ENCODE measurements around the gene WFDC8.

WFDC8 gene

DNA sequence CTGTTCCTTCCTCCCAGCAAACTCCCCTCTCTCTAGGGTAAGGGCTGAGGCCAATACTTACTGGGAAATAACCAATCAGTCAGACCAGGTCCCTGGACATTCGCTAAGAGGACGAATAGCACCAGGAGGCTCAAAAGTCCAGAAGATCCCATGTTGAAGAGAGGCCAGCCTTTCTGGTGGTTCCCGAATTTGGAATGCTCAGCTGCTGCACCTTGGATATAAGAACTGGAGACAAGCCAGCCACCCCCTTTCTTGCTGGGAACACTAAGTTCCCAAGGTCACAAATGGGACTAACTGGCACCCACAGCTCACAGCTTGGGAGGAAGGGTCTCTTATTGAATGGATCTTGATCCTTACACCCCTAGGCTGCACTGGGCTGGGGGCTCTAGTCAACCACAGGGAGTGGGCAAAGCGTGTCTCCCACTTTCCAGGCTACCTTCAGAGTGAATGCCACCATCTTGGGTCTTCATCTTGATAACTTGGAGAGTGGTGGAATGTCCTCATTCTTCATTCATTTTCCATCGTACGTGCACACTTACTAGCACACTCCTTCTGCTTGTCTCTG is 31.8 kb downstream of the WFDC8 start, which contains the start of gene EPPIN:
EPPIN (minus strand) TSS at position 196 of the 565 bp plus-strand sequence; CDS start at position 152, 44 bp downstream.
- no peak for DNase-seq

DNA sequence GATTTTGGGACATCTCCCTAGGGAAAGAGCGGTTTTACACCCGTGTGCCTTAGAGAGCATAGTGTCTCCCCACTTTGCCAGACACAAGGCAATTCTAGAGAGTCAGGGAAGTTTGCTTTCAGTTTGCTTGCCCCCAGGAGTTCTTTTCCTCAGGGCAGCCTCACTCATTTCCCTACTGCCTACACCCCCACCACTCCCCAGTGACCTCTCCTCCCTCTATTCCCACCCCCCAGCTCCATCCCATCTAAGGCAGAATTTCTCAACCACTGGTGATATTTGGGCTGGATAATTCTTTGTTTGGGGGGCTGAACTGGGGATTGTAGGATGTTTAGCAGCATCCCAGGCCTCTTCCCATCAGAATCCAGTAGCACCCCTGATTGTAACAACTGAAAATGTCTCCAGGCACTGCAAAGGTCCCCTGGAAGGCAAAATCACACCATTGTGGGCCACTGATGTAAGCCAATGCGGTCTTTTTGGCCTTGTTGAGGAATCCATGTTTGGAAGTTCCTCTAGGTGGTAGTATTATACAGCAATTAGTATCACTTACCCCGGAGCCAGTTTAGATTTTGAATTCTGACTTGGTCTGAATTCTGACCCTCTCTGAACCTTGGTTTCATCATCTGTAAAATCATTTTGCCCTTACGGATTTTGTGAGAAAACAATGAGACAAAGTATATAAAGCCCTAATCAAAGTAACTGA is 33.2 kb downstream of the WFDC8 start:
- peak in 1 of 2 experiments; percentile 5 for DNase-seq

DNA sequence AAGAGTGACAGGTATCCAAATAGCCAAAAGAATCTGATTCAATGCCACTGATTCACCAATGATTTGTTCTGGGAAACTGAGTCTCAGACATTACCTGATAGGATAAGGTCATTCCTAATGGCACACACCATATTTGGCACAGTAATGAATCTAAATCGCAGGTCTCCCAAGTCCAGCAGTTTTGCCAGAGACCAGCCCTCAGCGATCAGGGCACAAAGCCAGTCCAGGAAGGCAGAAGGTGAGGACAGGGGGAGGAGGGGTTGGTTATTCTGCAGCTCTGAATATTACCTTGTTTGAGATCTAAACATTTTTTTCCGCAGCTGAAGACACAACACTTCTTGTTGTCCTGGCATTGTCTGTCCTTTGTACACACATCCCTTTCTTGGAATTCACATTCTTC is 33.7 kb downstream of the WFDC8 start:
- DNase-seq: no peak

DNA sequence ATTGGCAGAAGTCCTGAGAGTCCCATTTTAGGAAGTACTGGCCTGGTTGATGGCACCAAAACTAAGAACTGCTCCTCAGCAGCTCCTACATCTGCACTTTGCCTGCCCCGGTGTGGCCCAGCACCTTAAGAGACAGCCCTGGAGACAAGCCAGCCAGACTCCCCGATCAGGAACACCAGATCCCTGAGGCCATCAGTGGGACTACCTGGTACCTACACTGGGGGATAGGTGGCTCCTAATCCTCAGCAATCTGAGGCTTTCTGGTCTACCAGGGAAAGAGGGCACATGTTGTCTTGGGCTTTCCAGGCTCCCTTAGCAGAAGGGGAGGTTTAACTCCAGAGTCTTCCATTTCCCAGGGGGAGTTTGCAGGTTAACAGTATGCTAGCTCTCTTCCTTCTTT is 39.7 kb downstream of the WFDC8 start, which contains the start of gene WFDC6:
WFDC6 (minus strand) TSS at position 101 of the 400 bp plus-strand sequence; CDS start at position 26, 75 bp downstream.
- DNase-seq: no peak

DNA sequence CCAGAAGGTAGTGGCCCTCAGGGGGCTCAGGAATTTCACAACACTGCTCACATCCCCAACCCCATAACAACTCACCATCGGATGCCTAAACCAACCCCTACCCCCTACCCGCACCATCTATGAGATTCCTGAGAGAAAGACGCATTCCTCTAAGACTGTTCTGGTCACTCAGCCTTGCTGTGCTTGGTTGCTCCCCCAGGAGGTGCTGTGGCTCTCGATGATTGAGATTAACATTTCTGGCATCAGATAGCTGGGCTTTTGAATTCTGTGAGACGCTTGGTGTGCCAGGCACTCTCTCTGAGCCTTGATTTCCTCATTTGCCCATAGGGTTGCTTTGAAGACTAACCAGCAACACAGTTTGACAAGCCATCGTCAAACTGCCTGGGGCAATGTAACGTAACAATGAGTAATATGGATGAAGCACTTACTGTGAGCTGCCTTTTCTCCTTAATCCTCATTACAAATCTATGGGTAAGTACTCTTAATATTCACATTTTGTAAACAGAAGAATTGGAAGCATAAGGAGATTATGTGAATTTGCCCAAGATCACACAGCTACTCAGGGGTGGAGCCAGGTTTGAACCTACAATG is 40.8 kb downstream of the WFDC8 start:
- DNase-seq: no peak

DNA sequence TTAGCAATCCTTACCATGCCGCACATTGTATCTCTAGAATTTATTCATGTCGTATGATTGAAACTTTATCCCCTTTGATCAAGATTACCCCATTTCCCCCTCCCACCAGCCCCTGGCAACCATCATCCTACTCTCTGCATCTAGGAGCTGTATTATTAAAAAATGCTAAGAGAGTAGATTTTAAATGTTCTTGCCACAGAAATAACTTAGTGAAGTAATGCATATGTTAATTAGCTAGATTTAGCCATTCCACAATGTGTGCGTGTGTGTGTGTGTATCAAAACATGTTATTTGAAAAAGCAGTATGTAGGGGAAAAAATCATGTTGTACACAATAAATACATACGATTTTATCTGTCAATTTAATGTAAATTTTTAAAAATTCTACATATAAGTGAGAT is 51.8 kb downstream of the WFDC8 start:
- DNase-seq: no peak

DNA sequence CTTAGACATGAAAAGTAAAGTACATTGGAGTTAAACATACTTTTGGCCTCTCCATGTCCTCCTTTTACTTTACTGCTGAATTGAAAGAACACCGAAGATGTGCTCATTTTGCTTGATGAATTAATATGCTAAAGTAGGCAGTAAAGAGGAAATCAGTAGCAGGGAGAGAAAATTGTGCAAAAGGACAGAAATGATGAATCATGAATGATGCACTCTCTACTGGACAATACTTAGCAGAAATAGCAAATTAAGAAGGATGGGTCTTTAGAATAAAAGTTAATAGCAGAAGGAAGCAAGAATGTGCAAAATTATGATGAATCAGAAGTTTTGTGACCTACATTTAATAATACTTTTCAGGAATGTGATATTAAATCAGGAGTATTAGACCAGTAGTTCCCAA is 55.3 kb downstream of the WFDC8 start:
- no peak for DNase-seq

DNA sequence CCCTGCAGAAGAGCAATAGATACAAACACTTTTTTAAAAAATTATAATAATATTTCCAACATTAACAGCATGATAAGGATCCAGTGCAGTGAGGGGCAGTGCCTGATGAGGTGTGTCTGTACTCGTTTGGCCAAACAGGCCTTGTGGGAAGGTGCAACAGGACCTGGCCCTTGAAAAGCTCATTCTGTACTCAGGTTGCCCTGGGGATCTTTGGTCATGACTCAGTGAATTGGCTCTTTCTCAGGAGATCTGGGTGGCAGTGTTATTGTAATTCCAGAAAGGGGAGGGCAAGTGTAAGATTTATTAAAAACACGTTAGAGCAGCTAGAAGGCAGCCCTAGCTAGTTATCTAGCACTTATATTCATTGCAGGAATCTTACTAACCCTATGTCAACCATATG is 60.8 kb downstream of the WFDC8 start:
- no peak for DNase-seq

DNA sequence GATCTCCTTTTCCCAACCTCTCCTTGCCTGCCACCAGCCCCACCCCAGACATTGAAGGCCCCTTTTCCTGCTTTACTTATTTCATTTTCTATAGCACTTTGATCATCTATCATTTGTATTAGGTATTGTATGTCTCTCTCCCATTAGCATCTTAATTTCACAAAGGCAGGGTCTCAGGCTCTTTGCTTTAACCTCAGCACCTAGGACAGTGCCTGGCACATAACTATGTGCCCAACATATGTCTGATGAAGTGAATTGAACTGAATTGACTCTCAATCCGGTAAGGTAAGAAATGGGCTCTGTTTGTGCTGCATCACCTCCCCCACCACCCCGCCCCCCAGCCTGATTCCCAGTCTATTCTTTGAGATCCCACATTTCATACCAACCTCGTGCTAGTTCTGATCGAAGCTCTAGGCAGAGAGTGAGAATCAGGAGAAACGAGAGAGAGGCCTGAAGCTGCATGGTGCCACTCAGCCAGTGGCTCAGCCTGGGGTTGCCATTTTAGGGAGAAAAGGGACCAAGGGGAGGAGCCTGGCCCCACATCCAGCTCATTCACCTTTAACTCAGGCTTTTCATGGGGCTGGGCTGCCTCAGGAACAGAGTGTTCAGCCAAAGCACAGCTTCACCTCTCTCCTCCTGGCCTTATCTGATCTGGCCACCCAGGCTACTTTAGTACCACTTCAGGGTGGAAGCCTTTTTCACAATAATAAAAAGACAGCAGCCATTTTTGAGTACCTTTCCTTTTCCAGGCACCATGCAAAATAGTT is 63.8 kb downstream of the WFDC8 start, which contains the start of gene SPINT3:
SPINT3 (minus strand) TSS at position 476 of the 767 bp plus-strand sequence; CDS start at position 462, 14 bp downstream.
- no peak for DNase-seq

DNA sequence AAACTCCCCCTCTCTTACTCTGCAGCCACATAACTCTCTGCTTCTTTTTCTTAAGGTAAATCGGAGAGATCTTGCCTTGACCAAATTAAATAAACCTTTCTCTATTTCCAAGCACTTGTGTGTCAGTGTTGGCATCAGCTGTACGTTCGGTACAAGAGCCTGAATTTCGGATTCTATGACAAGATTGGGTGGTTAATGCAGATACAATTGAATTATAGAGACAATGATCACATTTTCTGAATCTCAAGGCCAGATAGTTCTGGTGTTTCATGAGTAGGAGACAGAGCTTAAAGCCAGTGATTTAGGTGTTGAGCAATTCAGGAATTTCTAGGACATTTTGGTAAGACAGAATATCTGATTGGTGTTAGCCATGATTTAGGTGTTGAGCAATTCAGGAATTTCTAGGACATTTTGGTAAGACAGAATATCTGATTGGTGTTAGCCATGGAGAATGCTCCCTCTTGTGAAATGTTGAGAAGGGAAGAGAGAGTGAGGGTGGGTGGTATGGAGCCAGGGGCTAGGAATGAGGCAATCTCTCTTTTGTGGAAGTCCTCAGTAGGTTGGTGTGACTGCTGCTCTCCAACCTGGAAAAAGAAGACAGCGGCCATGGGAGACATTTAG is 68.7 kb downstream of the WFDC8 start:
- no peak for DNase-seq

DNA sequence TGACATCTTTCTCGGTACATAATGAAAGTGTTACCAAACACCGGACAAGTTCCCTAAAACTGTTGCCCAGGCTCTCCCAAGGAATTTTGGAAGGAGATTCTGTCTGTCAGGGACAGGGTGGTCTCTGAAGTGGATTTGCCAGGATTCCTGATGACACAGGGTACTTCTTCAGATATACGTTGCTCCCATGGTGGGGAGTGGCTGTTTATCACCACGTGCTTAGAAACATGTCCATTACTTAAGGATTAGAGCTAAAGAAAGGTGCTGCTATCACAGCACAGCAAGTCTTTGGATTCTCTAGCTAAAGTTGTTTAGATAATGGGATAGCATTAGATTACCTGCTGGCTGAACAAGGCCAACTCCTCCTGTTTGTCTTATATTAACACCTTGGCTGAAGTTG is 70.0 kb downstream of the WFDC8 start:
- DNase-seq: no peak

DNA sequence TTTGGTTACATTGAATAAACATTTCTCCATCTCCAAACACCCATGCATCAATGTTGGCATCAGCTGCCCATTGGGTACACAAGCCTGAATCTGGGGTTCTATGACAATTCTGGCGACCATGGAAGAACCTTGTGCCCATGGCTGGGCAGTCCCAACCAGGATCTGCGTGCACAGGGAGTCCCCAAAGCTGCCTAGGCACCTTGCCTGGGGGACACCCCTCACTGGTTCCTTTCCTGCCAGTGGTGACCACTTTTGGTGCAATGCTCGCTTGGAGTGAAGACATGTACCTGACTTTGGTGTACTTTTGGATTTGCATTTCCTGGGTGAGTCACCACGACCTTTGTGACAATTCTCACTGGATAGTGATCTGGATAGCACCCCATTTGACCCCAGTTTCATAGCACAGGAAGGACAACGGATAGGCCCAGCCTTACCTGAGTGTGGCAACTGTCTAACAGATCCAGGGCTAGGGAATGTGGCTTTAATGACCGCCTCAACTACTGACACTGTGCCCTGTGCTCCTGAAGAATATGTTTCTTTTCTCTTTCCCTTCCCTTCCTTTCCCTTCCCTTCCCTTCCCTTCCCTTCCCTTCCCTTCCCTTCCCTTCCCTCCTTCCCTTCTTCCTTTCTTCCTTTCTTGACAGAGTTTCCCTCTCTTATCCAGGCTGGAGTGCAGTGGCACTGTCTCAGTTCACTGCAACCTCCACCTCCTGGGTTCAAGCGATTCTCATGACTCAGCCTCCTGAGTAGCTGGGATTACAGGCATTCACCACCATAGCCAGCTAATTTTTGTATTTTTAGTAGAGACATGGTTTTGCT is 70.8 kb downstream of the WFDC8 start:
- DNase-seq: no peak

DNA sequence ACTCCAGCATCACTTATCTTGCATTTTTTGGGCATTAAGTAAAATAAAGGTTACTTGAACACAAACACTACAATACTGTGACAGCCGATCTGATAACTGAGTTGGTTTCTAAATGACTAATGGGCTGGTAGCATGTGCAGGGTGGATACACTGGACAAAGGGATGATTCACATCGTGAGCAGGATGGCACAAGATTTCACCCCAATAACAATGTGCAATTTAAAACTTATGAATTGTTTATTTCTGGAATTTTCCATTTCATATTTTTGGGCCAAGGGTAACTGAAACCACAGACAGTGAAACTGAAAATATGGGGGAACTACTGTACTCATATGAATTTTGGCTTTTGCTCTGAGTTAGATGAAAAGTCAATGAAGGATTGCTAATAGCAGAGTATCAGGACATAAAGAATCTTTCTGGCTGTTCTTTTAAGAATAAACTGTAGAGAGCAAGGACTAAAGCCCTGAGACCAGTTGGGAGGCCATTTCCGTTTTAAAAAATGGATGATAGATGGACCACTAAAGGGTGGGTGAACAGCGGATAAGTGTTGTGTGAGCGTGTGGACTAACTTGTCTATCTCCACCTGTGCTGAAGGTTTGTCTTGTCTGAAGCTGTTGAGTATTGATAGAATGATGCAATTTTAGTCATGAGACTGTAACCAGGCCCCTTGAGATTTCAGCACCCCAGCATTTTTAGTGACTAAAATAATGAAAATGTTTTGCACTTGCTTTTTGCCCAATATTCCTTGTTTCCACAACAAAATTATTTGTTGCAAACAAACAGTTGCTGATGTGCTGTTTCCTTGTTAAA is 71.9 kb downstream of the WFDC8 start:
- no peak for DNase-seq

DNA sequence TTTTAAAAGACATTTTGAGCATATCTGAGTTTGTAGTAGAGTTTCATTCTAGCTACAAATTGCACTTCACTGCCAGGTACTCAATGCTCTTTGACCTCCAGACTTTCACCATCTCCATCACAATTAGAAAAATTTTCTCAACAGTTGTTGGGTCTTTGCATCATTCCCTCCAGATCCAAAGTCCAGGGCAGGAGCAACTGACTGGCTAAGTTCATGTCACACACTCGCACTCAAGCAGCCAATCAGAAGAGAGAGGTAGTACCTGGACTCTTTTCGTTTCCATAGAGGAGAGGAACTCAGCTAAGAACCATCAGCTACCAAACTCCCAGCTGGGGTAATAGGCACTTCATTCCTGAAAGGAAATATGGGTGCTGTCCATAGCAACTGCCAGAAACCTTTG is 72.7 kb downstream of the WFDC8 start:
- DNase-seq: no peak

DNA sequence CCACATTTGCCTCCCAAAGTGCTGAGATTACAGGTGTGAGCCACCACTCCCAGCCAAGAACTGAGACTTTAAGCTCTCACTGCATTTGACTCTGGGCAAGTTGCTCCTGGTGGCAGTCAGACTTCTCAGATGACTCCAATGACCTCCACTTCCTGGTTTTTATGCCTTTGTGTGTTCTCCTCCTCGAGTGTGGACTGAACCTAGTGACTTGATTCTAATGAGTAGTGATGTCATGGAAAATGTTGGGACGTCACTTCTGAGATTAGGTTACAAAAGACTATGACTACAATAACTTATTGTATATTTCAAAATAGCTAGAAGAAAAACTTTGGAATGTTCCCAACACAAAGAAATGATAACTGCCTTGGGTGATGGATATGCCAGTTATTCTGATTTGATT is 75.7 kb downstream of the WFDC8 start:
- DNase-seq: no peak

DNA sequence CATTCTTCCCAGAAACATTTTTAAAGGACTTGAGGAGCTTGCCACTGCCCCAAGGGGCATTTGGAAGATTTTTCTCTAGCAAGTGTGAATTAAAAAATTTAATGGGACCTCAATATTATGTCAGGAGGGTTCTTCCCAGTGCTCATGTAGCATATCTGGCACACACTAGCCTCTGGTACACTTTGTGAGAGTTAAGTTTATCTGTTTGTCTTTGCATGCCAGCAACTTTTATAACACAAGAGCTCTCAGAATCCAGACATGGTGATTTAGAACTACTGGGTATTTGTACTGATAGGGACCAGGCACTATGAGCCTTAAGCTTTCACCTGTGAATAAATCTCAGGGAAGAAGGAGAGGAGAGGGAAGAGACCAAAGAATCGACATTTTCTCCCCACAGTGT is 76.5 kb downstream of the WFDC8 start:
- no peak for DNase-seq
